Epithelial cell of esophagus (primary cell): Measurements from ENCODE around the gene SLAMF1.

Experiments used
- DNase-seq: peaks from one replicate; pipeline ENCODE4 v3.0.0; 2010; ENCODE audit warnings: low read depth
- H3K4me3 ChIP-seq: 2 replicates; pipeline ENCODE4 v1.5.1; 2011; ENCODE audit warnings: mild to moderate bottlenecking, low read length, control low read depth
- TF ChIP-seq, protein P1 (sequence below): IDR thresholded peaks from 2 replicates; pipeline ENCODE4 v1.5.1; 2011; ENCODE audit warnings: low read depth, mild to moderate bottlenecking, low read length, control low read depth, inconsistent platforms; ENCODE audit not compliant: insufficient read depth; ENCODE audit errors: missing control alignments

The SLAMF1 gene

DNA sequence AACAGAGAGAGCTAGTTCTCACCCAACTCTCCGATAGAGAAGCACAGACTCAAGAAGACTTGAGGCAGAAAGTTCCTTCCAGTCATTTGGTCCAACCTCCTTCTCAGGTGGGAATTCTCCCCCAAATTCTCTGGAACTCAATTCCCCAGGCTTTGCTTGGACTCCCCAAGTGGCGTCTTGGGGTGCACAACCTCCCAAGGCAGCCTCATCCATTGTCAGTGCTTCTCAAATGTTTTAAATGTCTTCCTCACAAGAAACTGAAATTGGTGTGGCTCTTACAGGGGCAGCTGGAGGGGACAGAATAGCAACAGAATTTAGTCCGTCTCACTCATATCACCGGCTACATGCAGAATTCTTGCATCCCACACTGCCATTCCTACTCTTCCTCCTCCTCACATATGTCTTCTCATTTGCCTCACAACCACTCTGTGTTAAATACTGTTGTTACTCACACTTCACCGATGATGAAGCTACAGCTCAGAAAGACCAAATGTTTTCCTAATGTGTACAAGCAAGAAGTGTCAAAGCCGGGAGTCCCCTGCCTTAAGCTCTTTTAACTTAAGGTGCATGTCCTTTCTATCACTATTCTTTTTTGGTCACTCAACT, 34.1 kb downstream of the SLAMF1 start:
- TF ChIP-seq, protein P1, sequence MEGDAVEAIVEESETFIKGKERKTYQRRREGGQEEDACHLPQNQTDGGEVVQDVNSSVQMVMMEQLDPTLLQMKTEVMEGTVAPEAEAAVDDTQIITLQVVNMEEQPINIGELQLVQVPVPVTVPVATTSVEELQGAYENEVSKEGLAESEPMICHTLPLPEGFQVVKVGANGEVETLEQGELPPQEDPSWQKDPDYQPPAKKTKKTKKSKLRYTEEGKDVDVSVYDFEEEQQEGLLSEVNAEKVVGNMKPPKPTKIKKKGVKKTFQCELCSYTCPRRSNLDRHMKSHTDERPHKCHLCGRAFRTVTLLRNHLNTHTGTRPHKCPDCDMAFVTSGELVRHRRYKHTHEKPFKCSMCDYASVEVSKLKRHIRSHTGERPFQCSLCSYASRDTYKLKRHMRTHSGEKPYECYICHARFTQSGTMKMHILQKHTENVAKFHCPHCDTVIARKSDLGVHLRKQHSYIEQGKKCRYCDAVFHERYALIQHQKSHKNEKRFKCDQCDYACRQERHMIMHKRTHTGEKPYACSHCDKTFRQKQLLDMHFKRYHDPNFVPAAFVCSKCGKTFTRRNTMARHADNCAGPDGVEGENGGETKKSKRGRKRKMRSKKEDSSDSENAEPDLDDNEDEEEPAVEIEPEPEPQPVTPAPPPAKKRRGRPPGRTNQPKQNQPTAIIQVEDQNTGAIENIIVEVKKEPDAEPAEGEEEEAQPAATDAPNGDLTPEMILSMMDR = no peak
- no peak for DNase-seq
- no peak overlapping the region for H3K4me3 ChIP-seq

- H3K4me3 ChIP-seq = no peak overlapping the region
- no peak for DNase-seq
- TF ChIP-seq, protein P1 = no peak
Measured at GRCh38 chr1:160610569-160611242, 36.1 kb downstream of the SLAMF1 start.

- DNase-seq = no peak
- TF ChIP-seq, protein P1 = no peak
- no peak overlapping the region for H3K4me3 ChIP-seq
Measured at GRCh38 chr1:160608941-160609340, 37.9 kb downstream of the SLAMF1 start.

DNA sequence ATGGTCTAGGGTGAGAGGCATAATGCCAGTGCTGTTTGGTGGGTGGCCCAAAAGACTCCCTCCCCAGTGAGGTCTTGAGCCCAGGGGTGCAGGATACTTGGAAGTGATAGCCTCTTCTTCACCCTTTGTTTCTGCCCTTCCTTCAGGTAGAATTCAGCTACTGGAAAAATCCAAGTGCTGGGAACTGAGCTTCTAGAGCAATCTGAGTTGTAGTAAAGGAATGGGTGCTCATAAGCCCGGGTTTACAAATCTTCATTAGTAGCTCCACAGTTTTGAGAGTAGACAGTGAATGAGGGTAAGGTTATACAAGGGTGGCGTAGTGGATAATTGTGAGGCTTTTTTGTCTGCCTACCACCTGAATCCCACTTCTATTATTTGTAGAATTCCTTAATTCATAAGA, 38.3 kb downstream of the SLAMF1 start:
- DNase-seq = no peak
- no peak overlapping the region for H3K4me3 ChIP-seq
- TF ChIP-seq, protein P1 = no peak

- no peak for DNase-seq
- TF ChIP-seq, protein P1 = no peak
- H3K4me3 ChIP-seq = no peak overlapping the region
Measured at GRCh38 chr1:160608057-160608456, 38.8 kb downstream of the SLAMF1 start.

- TF ChIP-seq, protein P1 = no peak
- no peak for DNase-seq
- H3K4me3 ChIP-seq = no peak overlapping the region
Measured at GRCh38 chr1:160607672-160608032, 39.2 kb downstream of the SLAMF1 start.
